HG02571 (cell line): Measurements from ENCODE around the gene DLG2.

Experiments used
- ATAC-seq: cut with Tn5 transposase; IDR thresholded peaks from one replicate; pipeline ENCODE4 v1.9.1; 2021; ENCODE audit warnings: mild to moderate bottlenecking, moderate library complexity; ENCODE audit not compliant: unreplicated experiment

Gene DLG2

GRCh38 chr11:85133636-85134035 is 493.5 kb downstream of the DLG2 start:
- no peak for ATAC-seq

GRCh38 chr11:85132851-85133585 is 494.1 kb downstream of the DLG2 start:
- no peak for ATAC-seq

GRCh38 chr11:85127349-85127748 is 499.8 kb downstream of the DLG2 start:
- no peak for ATAC-seq

- peak; percentile 86 for ATAC-seq
Observed at GRCh38 chr11:85123752-85124231, 503.4 kb downstream of the DLG2 start.

- ATAC-seq, result no peak
Observed at GRCh38 chr11:85118151-85118550, 509.0 kb downstream of the DLG2 start.

- ATAC-seq, result no peak
Observed at GRCh38 chr11:85115798-85116197, 511.3 kb downstream of the DLG2 start.

GRCh38 chr11:85114786-85115185 is 512.4 kb downstream of the DLG2 start:
- ATAC-seq, result no peak

- peak; percentile 96 for ATAC-seq
Observed at GRCh38 chr11:85110246-85110645, 516.9 kb downstream of the DLG2 start.

- ATAC-seq, result peak; percentile 71
Observed at GRCh38 chr11:85109141-85109540, 518.0 kb downstream of the DLG2 start.

- no peak for ATAC-seq
Observed at GRCh38 chr11:85105868-85106267, 521.3 kb downstream of the DLG2 start.

- no peak for ATAC-seq
Observed at GRCh38 chr11:85099522-85099921, 527.6 kb downstream of the DLG2 start.

GRCh38 chr11:85098996-85099395 is 528.1 kb downstream of the DLG2 start:
- ATAC-seq, result no peak

- ATAC-seq, result no peak
Observed at GRCh38 chr11:85096939-85097338, 530.2 kb downstream of the DLG2 start.

- ATAC-seq, result no peak
Observed at GRCh38 chr11:85095239-85095638, 531.9 kb downstream of the DLG2 start.

GRCh38 chr11:85094795-85095194 is 532.3 kb downstream of the DLG2 start:
- ATAC-seq, result no peak

- ATAC-seq, result no peak
Observed at GRCh38 chr11:85089654-85090053, 537.5 kb downstream of the DLG2 start.

- no peak for ATAC-seq
Observed at GRCh38 chr11:85088286-85088685, 538.9 kb downstream of the DLG2 start.

GRCh38 chr11:85086504-85087284 is 540.5 kb downstream of the DLG2 start:
- no peak for ATAC-seq

GRCh38 chr11:85076535-85077330 is 550.4 kb downstream of the DLG2 start:
- ATAC-seq, result no peak

- peak; percentile 99 for ATAC-seq
Observed at GRCh38 chr11:85062659-85063058, 564.5 kb downstream of the DLG2 start.

- no peak for ATAC-seq
Observed at GRCh38 chr11:85052636-85053035, 574.5 kb downstream of the DLG2 start.
